ENCODE results near the gene ONECUT1. TPM values are rescaled to one million over a fixed set of nuclear protein-coding genes. Genes with fewer than 3 reads are reported as not detected.
A peak's percentile ranks its signal among the peaks of the same experiment; 100 is the strongest.

Gene ONECUT1
- total RNA-seq, 1 experiment from 2014 or later, result not detected

DNA sequence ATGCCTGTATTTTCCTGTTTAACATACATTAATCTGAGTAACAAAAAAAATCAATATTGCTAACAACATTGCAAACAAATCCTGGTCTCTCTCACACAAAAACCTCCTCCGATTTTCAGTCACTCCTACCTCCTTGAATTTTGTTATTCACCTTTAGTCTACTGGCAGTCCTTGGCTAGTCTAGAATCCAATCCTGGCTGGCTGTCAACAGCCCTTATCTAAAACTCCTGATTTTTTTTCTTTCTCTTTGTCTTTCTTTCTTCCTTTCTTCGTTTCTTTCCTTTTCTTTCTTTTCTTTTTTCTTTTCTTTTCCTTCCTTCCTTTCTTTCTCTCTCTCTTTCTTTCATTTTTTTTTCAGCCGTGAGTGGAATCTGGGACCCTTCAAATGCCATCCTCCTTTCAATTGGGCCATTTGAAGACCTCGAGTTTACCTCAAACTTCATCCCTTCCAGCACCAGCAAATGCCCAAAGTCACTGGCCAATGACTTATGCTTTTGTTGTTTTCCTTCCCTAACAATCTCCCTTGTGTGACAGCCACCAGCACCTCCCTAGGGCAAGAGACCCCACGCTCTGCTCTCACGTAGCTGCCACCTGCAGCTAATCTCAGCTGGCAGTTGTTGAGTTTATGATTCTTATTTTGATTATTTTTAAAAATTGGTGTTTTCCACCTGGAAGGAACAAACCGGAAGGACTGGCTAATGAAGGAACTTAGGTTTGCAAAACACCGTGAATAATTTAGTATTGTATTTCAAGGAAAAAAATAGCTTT lies 6.8 kb upstream of the ONECUT1 start:
- POLR2A ChIA-PET (ENCODE audit: unreplicated experiment), result no interaction called here
- Histone ChIP-seq H3K9me3 (ENCODE audit: insufficient read depth, low read depth) (no peaks in the 10 kb centered on the region), H3F3A (ENCODE audit: insufficient read depth, low read depth) (no peaks in the 10 kb centered on the region), H3K79me2 (ENCODE audit: low read depth) (no peaks in the 10 kb centered on the region), H3K27ac (no peak overlapping the region), H3K4me3 (no peak overlapping the region), H2AFZ (no peak overlapping the region), H3K27me3 (ENCODE audit: insufficient read depth, low read depth) (peaks cover 53% of the 10 kb centered on the region), H3K4me1 (replicated peaks; ENCODE audit: insufficient read depth) (no peaks in the 10 kb centered on the region), H3K36me3 (ENCODE audit: low read depth) (no peaks in the 10 kb centered on the region), H4K20me1 (ENCODE audit: insufficient read depth) (no peaks in the 10 kb centered on the region), H3K4me2 (no peak overlapping the region), H3K9me2 (ENCODE audit: insufficient read depth) (no peaks in the 10 kb centered on the region)
- BruUV-seq (replicated peaks), result no TSS peak
- CTCF ChIA-PET, result no interaction called here
- no peak for DNase-seq
- intact Hi-C loops (cut with micrococcal nuclease; ENCODE audit: unreplicated experiment), result no loop called here
- no peak for TF ChIP-seq EZH2 (IDR thresholded peaks at IDR 0.05; ENCODE audit: low read depth)
- TF ChIP-seq, protein P1, sequence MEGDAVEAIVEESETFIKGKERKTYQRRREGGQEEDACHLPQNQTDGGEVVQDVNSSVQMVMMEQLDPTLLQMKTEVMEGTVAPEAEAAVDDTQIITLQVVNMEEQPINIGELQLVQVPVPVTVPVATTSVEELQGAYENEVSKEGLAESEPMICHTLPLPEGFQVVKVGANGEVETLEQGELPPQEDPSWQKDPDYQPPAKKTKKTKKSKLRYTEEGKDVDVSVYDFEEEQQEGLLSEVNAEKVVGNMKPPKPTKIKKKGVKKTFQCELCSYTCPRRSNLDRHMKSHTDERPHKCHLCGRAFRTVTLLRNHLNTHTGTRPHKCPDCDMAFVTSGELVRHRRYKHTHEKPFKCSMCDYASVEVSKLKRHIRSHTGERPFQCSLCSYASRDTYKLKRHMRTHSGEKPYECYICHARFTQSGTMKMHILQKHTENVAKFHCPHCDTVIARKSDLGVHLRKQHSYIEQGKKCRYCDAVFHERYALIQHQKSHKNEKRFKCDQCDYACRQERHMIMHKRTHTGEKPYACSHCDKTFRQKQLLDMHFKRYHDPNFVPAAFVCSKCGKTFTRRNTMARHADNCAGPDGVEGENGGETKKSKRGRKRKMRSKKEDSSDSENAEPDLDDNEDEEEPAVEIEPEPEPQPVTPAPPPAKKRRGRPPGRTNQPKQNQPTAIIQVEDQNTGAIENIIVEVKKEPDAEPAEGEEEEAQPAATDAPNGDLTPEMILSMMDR (conservative IDR thresholded peaks at IDR 0.05), result no peak

DNA sequence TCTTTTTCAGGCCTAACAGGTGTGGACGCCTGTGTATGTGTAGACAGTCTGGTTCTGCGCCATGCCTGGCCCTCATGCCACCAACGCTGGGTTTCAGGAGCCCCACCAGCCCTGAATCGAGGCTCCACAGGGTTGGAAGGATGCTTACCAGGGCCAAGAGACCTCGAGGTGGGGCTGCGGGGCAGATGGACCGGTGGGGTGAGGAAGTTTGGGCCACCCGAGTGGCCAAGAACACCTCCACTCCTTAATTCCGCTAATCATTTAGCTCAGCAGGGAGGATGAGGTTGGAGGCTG lies 6.0 kb upstream of the ONECUT1 start:
- H3K36me3 ChIP-seq (ENCODE audit: low read depth), result no peaks in the 10 kb centered on the region
- H3K27me3 ChIP-seq (ENCODE audit: insufficient read depth, low read depth), result peaks cover 52% of the 10 kb centered on the region
- BruUV-seq (replicated peaks), result no TSS peak
- intact Hi-C loops (cut with micrococcal nuclease; ENCODE audit: unreplicated experiment), result no loop called here
- DNase-seq, result no peak
- no peak overlapping the region for H3K4me3 ChIP-seq
- TF ChIP-seq, protein P1 (conservative IDR thresholded peaks at IDR 0.05), result no peak
- no peak for TF ChIP-seq EZH2 (IDR thresholded peaks at IDR 0.05; ENCODE audit: low read depth)
- ChIA-PET CTCF (no interaction called here), POLR2A (ENCODE audit: unreplicated experiment) (no interaction called here)
- no peaks in the 10 kb centered on the region for H3K9me2 ChIP-seq (ENCODE audit: insufficient read depth)
- H3K4me1 ChIP-seq (replicated peaks; ENCODE audit: insufficient read depth), result no peaks in the 10 kb centered on the region
- no peaks in the 10 kb centered on the region for H3K9me3 ChIP-seq (ENCODE audit: insufficient read depth, low read depth)
- no peak overlapping the region for H3K27ac ChIP-seq
- H3K79me2 ChIP-seq (ENCODE audit: low read depth), result no peaks in the 10 kb centered on the region
- H4K20me1 ChIP-seq (ENCODE audit: insufficient read depth), result no peaks in the 10 kb centered on the region
- H3K4me2 ChIP-seq, result no peak overlapping the region
- no peaks in the 10 kb centered on the region for H3F3A ChIP-seq (ENCODE audit: insufficient read depth, low read depth)
- H2AFZ ChIP-seq, result no peak overlapping the region

DNA sequence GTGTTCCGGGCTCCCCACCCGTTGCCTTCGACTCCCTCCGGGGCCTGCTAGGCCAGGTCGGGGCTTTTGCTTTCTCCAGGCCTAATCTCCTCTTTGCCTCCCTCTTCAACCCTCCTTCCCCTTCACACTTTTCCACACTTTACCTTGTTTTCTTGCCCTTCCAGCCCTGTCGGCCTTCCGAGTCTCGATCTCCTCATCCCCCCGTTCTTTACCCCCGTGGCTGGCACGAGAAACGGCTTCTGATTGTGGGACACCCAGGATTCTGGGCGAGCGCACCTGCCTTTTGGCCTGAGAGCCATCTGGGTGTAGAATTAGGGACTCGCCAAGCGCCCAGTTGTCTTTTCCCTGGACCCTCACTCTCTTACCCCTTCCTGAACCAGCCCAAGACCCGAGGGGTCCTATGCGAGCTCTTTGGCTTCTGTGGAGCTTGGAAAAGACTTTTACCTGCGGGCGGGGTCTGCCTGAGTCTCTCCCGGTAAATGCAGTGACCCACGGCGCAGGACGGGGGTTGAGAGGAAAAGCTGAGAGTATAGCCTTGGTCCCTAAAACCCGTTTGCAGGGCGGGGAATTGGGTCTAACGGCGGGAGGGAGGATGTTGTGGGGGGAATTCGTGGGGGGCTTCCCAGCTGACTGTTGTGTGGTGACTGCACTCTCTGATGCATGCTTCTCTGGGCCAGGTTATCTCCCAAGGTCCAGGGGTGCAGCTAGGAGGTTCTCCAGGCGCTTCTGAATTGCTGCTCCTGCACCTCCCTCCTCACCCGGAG lies 5.5 kb upstream of the ONECUT1 start:
- Histone ChIP-seq H3K36me3 (ENCODE audit: low read depth) (no peaks in the 10 kb centered on the region), H3F3A (ENCODE audit: insufficient read depth, low read depth) (no peaks in the 10 kb centered on the region), H4K20me1 (ENCODE audit: insufficient read depth) (no peaks in the 10 kb centered on the region), H3K9me3 (ENCODE audit: insufficient read depth, low read depth) (no peaks in the 10 kb centered on the region), H3K79me2 (ENCODE audit: low read depth) (no peaks in the 10 kb centered on the region), H3K4me3 (no peak overlapping the region), H3K9me2 (ENCODE audit: insufficient read depth) (no peaks in the 10 kb centered on the region), H3K27ac (no peak overlapping the region), H2AFZ (no peak overlapping the region), H3K4me1 (replicated peaks; ENCODE audit: insufficient read depth) (no peaks in the 10 kb centered on the region), H3K27me3 (ENCODE audit: insufficient read depth, low read depth) (peaks cover 50% of the 10 kb centered on the region), H3K4me2 (no peak overlapping the region)
- no peak for DNase-seq
- ChIA-PET CTCF (no interaction called here), POLR2A (ENCODE audit: unreplicated experiment) (no interaction called here)
- no TSS peak for BruUV-seq (replicated peaks)
- intact Hi-C loops (cut with micrococcal nuclease; ENCODE audit: unreplicated experiment), result no loop called here
- TF ChIP-seq EZH2 (IDR thresholded peaks at IDR 0.05; ENCODE audit: low read depth), result 0 out of 2 replicates have a peak, but pooled peaks have one; percentile 31
- TF ChIP-seq, protein P1 (conservative IDR thresholded peaks at IDR 0.05), result no peak
